Activated T-cell treated with anti-CD3 and anti-CD28 coated beads, Interleukin-2, amount 50 U/mL, for 24 hours (primary cell): ENCODE data around the gene MINDY3.

Experiments
- DNase-seq: peaks from one replicate; pipeline ENCODE4 v3.0.0-alpha.2; 2020
- H3K27ac Mint-ChIP-seq: 2 replicates; pipeline ENCODE4 v1.8.0; 2020; ENCODE audit warnings: mild to moderate bottlenecking, mixed read lengths
- H3K27me3 Mint-ChIP-seq: 2 replicates; pipeline ENCODE4 v1.8.0; 2020; ENCODE audit warnings: mixed read lengths
- H3K36me3 Mint-ChIP-seq: 2 replicates; pipeline ENCODE4 v1.8.0; 2020; ENCODE audit warnings: low read depth, mixed read lengths
- H3K4me1 Mint-ChIP-seq: 2 replicates; pipeline ENCODE4 v1.8.0; 2020; ENCODE audit warnings: low read depth, mixed read lengths
- H3K4me3 Mint-ChIP-seq: 2 replicates; pipeline ENCODE4 v1.8.0; 2020; ENCODE audit warnings: mild to moderate bottlenecking, moderate library complexity, mixed read lengths
- H3K9me3 Mint-ChIP-seq: 2 replicates; pipeline ENCODE4 v1.8.0; 2020; ENCODE audit warnings: mixed read lengths

The MINDY3 gene

GRCh38 chr10:15735763-15736162 is 124.5 kb downstream of the MINDY3 start:
- Mint-ChIP-seq H3K27ac (no peak overlapping the region), H3K36me3 (no peaks in the 10 kb centered on the region), H3K27me3 (peaks cover 22% of the 10 kb centered on the region), H3K4me1 (no peaks in the 10 kb centered on the region), H3K9me3 (peaks cover 7% of the 10 kb centered on the region), H3K4me3 (no peak overlapping the region)
- DNase-seq = no peak

DNA sequence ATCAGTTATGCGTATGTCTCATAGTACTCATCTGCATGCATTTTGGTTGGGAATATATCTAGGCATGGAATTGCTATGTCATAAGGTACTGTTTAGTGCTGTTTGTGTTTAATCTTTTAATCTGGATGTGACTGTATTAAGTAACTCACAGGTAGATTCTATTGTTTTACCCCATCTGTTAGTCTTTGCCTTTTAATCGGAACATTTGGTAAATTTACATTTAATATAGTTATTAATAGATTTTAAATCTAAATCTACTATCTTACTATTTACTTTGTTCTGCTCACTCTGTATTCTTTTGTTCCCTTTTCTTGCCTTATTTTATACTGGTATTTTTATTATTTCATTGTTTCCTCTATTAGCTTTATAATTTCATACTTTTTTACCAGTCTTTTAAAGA is 130.0 kb downstream of the MINDY3 start:
- DNase-seq = no peak
- no peak overlapping the region for H3K27ac Mint-ChIP-seq
- no peaks in the 10 kb centered on the region for H3K4me1 Mint-ChIP-seq
- H3K4me3 Mint-ChIP-seq = no peak overlapping the region
- no peaks in the 10 kb centered on the region for H3K36me3 Mint-ChIP-seq
- H3K27me3 Mint-ChIP-seq = peaks cover 10% of the 10 kb centered on the region
- peaks cover 10% of the 10 kb centered on the region for H3K9me3 Mint-ChIP-seq

DNA sequence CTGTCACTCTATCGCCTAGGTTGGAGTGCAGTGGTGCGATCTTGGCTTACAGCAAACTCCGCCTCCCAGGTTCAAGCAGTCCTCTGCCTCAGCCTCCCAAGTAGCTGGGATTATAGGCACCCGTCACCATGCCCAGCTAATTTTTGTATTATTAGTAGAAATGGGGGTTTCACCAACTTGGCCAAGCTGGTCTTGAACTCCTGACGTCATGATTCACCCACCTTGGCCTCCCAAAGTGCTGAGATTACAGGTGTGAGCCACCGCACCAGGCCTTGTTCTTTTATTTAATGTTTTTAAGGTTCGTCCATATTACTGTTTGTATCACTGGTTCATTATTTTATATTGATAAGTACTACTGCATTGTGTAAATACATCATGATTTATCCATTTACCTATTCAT is 130.4 kb downstream of the MINDY3 start:
- H3K27ac Mint-ChIP-seq = no peak overlapping the region
- peaks cover 12% of the 10 kb centered on the region for H3K27me3 Mint-ChIP-seq
- H3K4me3 Mint-ChIP-seq = no peak overlapping the region
- H3K4me1 Mint-ChIP-seq = no peaks in the 10 kb centered on the region
- H3K9me3 Mint-ChIP-seq = peaks cover 10% of the 10 kb centered on the region
- no peak for DNase-seq
- H3K36me3 Mint-ChIP-seq = no peaks in the 10 kb centered on the region
